Activated T-helper 1 cell treated with anti-CD3 and anti-CD28 coated beads, Interleukin-12 subunit alpha, Interleukin-12 subunit beta, Interleukin-2, Interleukin-4 antibody, amounts not matched to agents 30 ng/mL and 10 ng/mL and 1 ng/mL, durations not matched to agents 14 hours and 24 hours and 36 hours (primary cell): Measurements from ENCODE around the gene STUB1. TPM values are rescaled to one million over a fixed set of nuclear protein-coding genes. Genes with fewer than 3 reads are reported as not detected.
A peak's percentile ranks its signal among the peaks of the same experiment; 100 is the strongest.

Experiments
- DNase-seq: peaks from one replicate; pipeline ENCODE4 v3.0.0; 2021; ENCODE audit warnings: low spot score
- H3K27ac Mint-ChIP-seq: one replicate; pipeline ENCODE4 v1.8.0; 2021; ENCODE audit warnings: mild to moderate bottlenecking, mixed read lengths
- H3K27me3 Mint-ChIP-seq: one replicate; pipeline ENCODE4 v1.8.0; 2022; ENCODE audit warnings: mild to moderate bottlenecking, moderate library complexity, mixed read lengths; ENCODE audit not compliant: insufficient read depth
- H3K36me3 Mint-ChIP-seq: one replicate; pipeline ENCODE4 v1.8.0; 2021; ENCODE audit warnings: low read depth, mixed read lengths
- H3K4me1 Mint-ChIP-seq: one replicate; pipeline ENCODE4 v1.8.0; 2021; ENCODE audit warnings: low read depth, mixed read lengths
- H3K4me3 Mint-ChIP-seq: one replicate; pipeline ENCODE4 v1.8.0; 2021; ENCODE audit warnings: mild to moderate bottlenecking, moderate library complexity, mixed read lengths
- H3K9me3 Mint-ChIP-seq: one replicate; pipeline ENCODE4 v1.8.0; 2021; ENCODE audit warnings: mixed read lengths
- intact Hi-C: fragments of 100-400 bp; cut with micrococcal nuclease; formaldehyde crosslinking; loops from one replicate; pipeline ENCODE4 v1.15.1; 2024
- total RNA-seq: library from RNA; stranded (reverse); gene quantifications from 2 replicates; pipeline ENCODE4 v1.2.3, GENCODE V29; 2022

The STUB1 gene
- total RNA-seq, 1 donor from 2014 or later = 94.0 TPM

GRCh38 chr16:720990-721764, 41.0 kb downstream of the STUB1 start, which contains the start of gene ANTKMT:
TSS of gene ANTKMT (plus strand) at chr16:721146. CDS start at chr16:721275, 129 bp downstream.
- Mint-ChIP-seq H3K27ac (peak within 1 kb of the TSS; percentile 28), H3K36me3 (no peaks in the 10 kb centered on the region), H3K4me3 (peak within 1 kb of the TSS; percentile 75), H3K4me1 (no peaks in the 10 kb centered on the region), H3K27me3 (peaks cover 11% of the 10 kb centered on the region), H3K9me3 (no peaks in the 10 kb centered on the region)
- intact Hi-C loops = loop anchor here (2.0 kb wide), 1 partner anchor 16 kb away; no protein-coding TSS in a partner anchor
- DNase-seq = peak; percentile 58

DNA sequence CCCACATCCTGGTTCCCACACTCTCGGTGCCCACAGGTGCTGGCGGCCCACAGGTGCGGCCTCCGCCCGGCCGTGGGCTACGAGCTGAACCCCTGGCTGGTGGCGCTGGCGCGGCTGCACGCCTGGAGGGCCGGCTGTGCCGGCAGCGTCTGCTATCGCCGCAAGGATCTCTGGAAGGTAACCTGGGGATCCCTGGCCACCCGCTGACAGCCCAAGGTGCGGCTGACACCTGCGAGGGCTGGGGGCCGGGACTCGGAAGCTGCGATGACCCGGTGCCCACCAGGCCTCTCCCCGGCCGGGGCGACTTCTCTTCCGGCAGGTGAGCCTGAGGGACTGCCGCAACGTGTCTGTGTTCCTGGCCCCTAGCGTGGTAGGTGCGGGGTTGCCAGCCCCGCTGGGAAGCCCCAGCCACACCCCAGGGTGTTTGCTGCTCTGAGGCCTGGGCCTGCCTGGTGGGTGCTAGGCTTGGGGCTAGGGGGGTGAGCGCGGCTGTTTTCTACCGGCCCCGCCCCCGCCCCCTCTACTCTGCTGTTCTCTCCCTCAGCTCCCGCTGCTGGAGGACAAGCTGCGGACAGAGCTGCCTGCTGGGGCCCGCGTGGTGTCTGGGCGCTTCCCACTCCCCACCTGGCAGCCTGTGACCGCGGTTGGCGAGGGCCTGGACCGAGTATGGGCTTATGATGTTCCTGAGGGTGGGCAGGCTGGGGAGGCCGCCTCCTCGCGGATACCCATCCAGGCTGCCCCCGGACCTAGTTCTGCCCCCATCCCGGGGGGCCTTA, 41.7 kb downstream of the STUB1 start:
- peak overlapping the region; percentile 69 for H3K4me3 Mint-ChIP-seq
- no peak overlapping the region for H3K27ac Mint-ChIP-seq
- peaks cover 11% of the 10 kb centered on the region for H3K27me3 Mint-ChIP-seq
- H3K9me3 Mint-ChIP-seq = no peaks in the 10 kb centered on the region
- no peaks in the 10 kb centered on the region for H3K4me1 Mint-ChIP-seq
- H3K36me3 Mint-ChIP-seq = no peaks in the 10 kb centered on the region
- intact Hi-C loops = loop anchor here (2.0 kb wide), 1 partner anchor 15 kb away; no protein-coding TSS in a partner anchor
- no peak for DNase-seq

DNA sequence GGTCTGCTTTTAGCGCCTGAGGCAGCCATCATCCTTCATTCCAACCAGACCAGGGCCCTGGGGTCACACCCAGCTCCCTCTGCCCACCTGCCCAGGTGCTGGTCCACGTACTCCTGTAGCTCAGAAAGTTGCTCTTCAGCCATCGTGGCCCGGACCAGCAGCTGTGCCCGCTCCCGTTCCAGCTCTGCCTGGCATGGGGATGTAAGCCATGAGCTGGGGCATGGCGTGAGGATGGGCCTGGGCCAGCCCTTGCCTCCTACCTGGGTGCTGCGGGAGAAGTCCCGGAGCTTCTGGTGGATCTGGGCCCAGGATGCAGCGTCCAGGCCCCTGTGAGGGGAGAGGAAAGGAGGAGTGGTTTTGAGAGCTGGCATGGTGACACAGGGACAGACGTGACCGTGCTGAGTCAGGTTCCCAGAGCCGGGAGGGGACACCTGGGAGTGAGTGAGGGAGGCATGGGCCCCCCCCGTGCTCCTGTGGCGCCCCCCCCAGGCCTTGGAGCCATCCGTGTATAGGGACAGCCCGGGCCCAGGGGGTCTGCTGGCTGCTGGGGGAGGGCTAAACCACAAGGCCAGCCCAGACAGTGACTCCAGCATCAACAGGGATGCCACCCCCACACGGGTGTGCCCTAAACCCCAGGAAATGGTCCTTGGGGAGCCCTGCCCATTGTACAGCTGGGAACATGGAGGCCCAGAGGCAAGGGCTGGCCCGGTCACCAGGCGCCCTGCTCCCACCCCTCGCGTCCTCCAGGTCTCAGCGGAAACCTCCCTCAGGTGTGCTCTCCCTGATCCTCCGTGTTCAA, 42.8 kb downstream of the STUB1 start:
- Mint-ChIP-seq H3K4me3 (peak overlapping the region; percentile 39), H3K36me3 (no peaks in the 10 kb centered on the region), H3K9me3 (no peaks in the 10 kb centered on the region), H3K27ac (no peak overlapping the region), H3K27me3 (peaks cover 11% of the 10 kb centered on the region), H3K4me1 (no peaks in the 10 kb centered on the region)
- DNase-seq = no peak
- intact Hi-C loops = no loop called here

DNA sequence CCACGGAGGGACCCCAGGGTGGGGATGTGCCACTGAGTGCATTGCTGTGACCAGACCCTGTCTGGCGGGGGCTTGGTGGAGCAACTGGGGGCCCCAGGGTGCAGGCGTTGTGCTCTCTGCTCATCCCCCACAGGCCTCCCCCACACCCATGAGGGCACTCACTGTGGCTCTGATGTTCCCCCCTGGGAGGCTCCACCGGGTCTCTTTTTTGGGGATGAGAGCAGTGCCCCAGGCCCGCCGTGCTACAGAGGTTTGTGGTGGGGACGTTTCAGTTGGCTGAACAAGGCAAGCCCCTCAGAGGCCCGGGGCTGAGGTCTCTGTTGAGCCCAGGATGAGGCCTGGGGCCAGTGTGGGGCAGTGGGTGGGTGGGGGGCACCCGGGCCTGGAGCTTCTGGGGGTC, 43.5 kb downstream of the STUB1 start:
- intact Hi-C loops = no loop called here
- H3K27ac Mint-ChIP-seq = no peak overlapping the region

DNA sequence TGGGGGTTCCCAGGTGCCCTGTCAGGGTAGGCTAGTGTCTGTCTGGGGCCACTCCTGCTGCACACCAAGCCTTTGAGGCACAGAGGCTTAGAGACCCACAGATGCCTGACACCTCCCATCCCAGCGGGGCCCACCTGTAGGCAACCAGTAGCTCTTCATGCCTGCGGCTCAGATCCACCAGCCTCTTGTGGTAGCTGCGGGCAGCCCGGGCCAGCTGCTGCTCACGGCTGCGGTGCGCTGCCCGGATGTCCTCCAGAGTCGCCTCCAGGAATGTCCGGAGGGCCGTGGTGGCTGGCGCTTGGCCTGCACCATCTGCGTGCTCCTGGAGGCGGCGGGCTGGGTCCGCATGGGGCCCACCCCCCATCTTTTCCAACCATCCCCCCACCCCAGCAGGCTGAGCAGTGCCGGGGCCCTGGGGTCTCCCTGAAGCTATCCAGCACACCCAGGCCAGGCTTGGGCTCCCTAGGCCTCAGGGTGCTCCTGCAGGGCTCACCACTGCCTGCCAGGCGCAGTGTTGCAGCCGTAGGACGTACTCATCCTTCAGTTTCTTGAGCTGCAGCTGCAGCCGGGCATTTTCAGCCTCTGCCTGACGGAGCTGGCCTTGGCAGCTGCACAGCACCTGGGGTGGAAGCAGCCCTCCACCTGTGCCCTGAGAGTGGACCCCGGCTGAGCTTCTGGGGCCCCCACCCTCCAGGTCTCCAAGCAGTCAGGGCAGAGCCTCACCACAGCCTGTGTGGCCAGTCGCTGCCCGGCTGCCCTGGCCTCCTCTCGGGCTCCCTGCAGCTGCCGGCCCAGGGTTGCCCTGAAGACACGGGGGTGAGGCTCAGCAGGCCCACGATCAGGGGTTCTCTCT, 44.2 kb downstream of the STUB1 start:
- intact Hi-C loops = no loop called here

More for the DNA sequence above, 43.5 kb downstream of the STUB1 start:
- Mint-ChIP-seq H3K27me3 (peaks cover 9% of the 10 kb centered on the region), H3K9me3 (no peaks in the 10 kb centered on the region), H3K4me1 (no peaks in the 10 kb centered on the region), H3K4me3 (no peak overlapping the region), H3K36me3 (no peaks in the 10 kb centered on the region)
- DNase-seq = no peak

GRCh38 chr16:725041-725376, 44.8 kb downstream of the STUB1 start:
- DNase-seq = no peak
- Mint-ChIP-seq H3K9me3 (no peaks in the 10 kb centered on the region), H3K4me1 (no peaks in the 10 kb centered on the region), H3K27ac (no peak overlapping the region), H3K4me3 (no peak overlapping the region), H3K36me3 (no peaks in the 10 kb centered on the region), H3K27me3 (peaks cover 3% of the 10 kb centered on the region)
- intact Hi-C loops = no loop called here

More for the DNA sequence above, 44.2 kb downstream of the STUB1 start:
- no peak overlapping the region for H3K4me3 Mint-ChIP-seq
- no peaks in the 10 kb centered on the region for H3K9me3 Mint-ChIP-seq
- no peak for DNase-seq
- H3K27me3 Mint-ChIP-seq = peaks cover 4% of the 10 kb centered on the region
- no peaks in the 10 kb centered on the region for H3K4me1 Mint-ChIP-seq
- no peaks in the 10 kb centered on the region for H3K36me3 Mint-ChIP-seq
- H3K27ac Mint-ChIP-seq = no peak overlapping the region

DNA sequence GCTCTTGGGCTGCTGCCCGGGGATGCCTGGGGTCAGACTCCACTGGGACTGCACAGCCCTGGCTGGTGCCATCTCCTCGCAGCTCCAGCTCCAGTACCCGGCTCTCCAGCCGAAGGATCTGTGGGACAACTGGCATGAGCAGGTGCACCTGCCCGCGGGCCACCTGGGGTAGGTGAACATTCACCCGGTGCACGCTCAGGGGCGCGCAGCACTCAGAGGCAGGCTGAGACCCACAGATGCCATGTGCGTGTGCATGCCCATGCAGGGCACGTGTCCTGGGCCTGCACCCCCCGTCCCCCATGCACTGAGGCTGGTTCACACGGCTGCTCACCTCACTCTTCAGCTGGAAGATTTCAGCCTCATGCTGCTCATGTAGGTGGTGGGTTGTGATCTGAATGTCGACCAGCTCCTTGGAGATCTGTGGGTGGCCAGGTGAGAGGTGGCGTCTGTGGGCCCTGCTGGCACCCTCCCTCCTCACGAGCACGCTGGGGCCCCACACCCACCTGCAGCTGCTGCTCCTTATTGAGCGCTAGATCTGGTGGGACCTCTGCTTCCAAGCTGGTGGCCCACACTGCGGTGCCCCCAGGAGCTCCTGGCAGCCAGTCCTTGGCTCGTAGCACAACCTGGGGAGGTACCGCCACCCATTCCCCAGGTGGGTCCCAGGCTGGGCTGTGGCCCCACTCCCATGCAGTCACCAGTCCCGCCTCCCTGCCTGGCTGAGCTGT, 45.4 kb downstream of the STUB1 start:
- H3K27ac Mint-ChIP-seq = no peak overlapping the region
- no peaks in the 10 kb centered on the region for H3K4me1 Mint-ChIP-seq
- H3K9me3 Mint-ChIP-seq = no peaks in the 10 kb centered on the region
- intact Hi-C loops = no loop called here
- no peak overlapping the region for H3K4me3 Mint-ChIP-seq
- H3K36me3 Mint-ChIP-seq = no peaks in the 10 kb centered on the region
- H3K27me3 Mint-ChIP-seq = peaks cover 3% of the 10 kb centered on the region
- no peak for DNase-seq

GRCh38 chr16:726188-726437, 45.9 kb downstream of the STUB1 start:
- no peaks in the 10 kb centered on the region for H3K9me3 Mint-ChIP-seq
- DNase-seq = no peak
- H3K4me1 Mint-ChIP-seq = no peaks in the 10 kb centered on the region
- no peak overlapping the region for H3K4me3 Mint-ChIP-seq
- peaks cover 3% of the 10 kb centered on the region for H3K27me3 Mint-ChIP-seq
- intact Hi-C loops = no loop called here
- no peaks in the 10 kb centered on the region for H3K36me3 Mint-ChIP-seq
- no peak overlapping the region for H3K27ac Mint-ChIP-seq

DNA sequence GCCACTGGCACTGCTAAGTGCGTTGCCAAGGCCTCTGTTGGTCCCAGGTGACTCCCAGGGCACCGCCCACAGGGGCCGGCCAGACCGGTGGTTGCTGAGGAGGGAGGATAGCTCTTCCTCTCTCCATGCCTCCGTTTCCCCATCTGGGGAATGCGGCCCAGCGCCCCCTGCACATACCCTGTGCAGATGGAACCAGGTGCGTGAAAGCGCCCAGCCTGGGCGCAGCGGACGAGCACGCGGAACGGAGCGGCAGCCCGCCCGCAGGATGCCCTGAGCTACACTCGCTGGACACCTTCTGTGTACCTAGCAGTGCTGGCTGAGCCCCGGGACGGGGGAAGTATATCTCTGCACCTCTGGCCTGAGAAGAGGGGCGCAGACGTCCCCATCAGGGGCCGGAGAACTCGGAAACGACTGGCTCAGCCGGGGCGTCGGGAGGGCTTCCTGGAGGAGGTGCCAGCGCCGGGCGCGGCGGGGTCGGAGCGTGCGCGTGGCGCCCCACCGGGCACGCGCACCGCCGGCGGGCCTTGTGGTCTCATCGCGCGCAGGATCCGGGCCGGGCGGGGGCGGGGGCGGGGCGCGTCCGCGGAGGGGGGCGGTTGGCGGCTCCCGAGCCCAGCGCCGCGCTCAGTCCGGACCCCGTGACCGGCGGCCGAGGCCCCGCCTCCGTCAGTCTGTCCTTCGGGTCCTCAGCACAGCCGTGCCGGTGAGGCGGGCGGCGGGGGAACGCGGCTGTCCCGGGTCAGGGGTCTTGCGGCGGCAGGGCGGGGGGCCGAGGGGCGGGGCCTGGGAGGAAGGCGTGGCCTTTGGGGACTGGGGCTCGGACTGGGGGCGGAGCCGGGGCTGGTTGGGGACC, 46.5 kb downstream of the STUB1 start, which contains the start of the genes CCDC78 and HAGHL:
CCDC78 (minus strand) TSS at position 6 of the 853 bp plus-strand sequence. CDS start 76 bp downstream, outside the sequence.
HAGHL (plus strand) TSS at position 669 of the 853 bp plus-strand sequence. CDS start 404 bp downstream, outside the sequence.
- H3K4me3 Mint-ChIP-seq = peak within 1 kb of the TSS; percentile 75
- no peak within 1 kb of the TSS for H3K27ac Mint-ChIP-seq
- H3K9me3 Mint-ChIP-seq = no peaks in the 10 kb centered on the region
- H3K27me3 Mint-ChIP-seq = peaks cover 3% of the 10 kb centered on the region
- peak; percentile 38 for DNase-seq
- no peaks in the 10 kb centered on the region for H3K4me1 Mint-ChIP-seq
- intact Hi-C loops = no loop called here
- H3K36me3 Mint-ChIP-seq = no peaks in the 10 kb centered on the region

- DNase-seq = no peak
- Mint-ChIP-seq H3K27ac (no peak overlapping the region), H3K4me1 (no peaks in the 10 kb centered on the region), H3K9me3 (no peaks in the 10 kb centered on the region), H3K27me3 (peaks cover 3% of the 10 kb centered on the region), H3K36me3 (no peaks in the 10 kb centered on the region), H3K4me3 (peak overlapping the region; percentile 49)
- intact Hi-C loops = no loop called here
Observed at GRCh38 chr16:727291-727977, 47.2 kb downstream of the STUB1 start.
